ENCODE data around the gene ART4.

The ART4 gene

GRCh38 chr12:14844401-14844800 is 1.1 kb upstream of the ART4 start:
- DNase-seq (ENCODE audit: low read depth in 1 of 2, low spot score in 1 of 2), result no peak
- TF ChIP-seq REST (IDR thresholded peaks at IDR 0.05; ENCODE audit: insufficient replicate concordance, low read depth), result no peak
- no peak overlapping the region for H3K4me3 ChIP-seq (replicated peaks; ENCODE audit: insufficient read depth, low read length)
- H3K27ac ChIP-seq (replicated peaks), result no peak overlapping the region
- no peaks in the 10 kb centered on the region for H3K27me3 ChIP-seq (ENCODE audit: insufficient read depth, poor library complexity, severe bottlenecking)

GRCh38 chr12:14842315-14842714 is 1.0 kb downstream of the ART4 start:
- Histone ChIP-seq H3K27ac (replicated peaks) (no peak overlapping the region), H3K4me3 (replicated peaks; ENCODE audit: insufficient read depth, low read length) (no peak overlapping the region), H3K27me3 (ENCODE audit: insufficient read depth, poor library complexity, severe bottlenecking) (no peaks in the 10 kb centered on the region)
- no peak for TF ChIP-seq POLR2AphosphoS5 (IDR thresholded peaks at IDR 0.05; ENCODE audit: low read depth)
- TF ChIP-seq CTCF (IDR thresholded peaks at IDR 0.05; ENCODE audit: insufficient read depth, low read length), result no peak
- TF ChIP-seq REST (IDR thresholded peaks at IDR 0.05; ENCODE audit: insufficient replicate concordance, low read depth), result no peak
- no peak for DNase-seq (ENCODE audit: low read depth in 1 of 2, low spot score in 1 of 2)

- no peak for TF ChIP-seq REST (IDR thresholded peaks at IDR 0.05; ENCODE audit: insufficient replicate concordance, low read depth)
- no peak for TF ChIP-seq POLR2AphosphoS5 (IDR thresholded peaks at IDR 0.05; ENCODE audit: low read depth)
- no peak for TF ChIP-seq SPI1 (IDR thresholded peaks at IDR 0.05; ENCODE audit: borderline replicate concordance, low read depth)
- TF ChIP-seq GABPA (IDR thresholded peaks at IDR 0.05; ENCODE audit: low read depth), result no peak
- no peak for TF ChIP-seq CTCF (IDR thresholded peaks at IDR 0.05; ENCODE audit: insufficient read depth, low read length)
- H3K4me3 ChIP-seq (replicated peaks; ENCODE audit: insufficient read depth, low read length), result no peak overlapping the region
- no peak overlapping the region for H3K27ac ChIP-seq (replicated peaks)
- DNase-seq (ENCODE audit: low read depth in 1 of 2, low spot score in 1 of 2), result no peak
- no peaks in the 10 kb centered on the region for H3K27me3 ChIP-seq (ENCODE audit: insufficient read depth, poor library complexity, severe bottlenecking)
These were observed 1.6 kb downstream of the ART4 start for GRCh38 chr12:14841761-14842160.

- TF ChIP-seq CTCF (IDR thresholded peaks at IDR 0.05; ENCODE audit: insufficient read depth, low read length), result no peak
- no peak for TF ChIP-seq SPI1 (IDR thresholded peaks at IDR 0.05; ENCODE audit: borderline replicate concordance, low read depth)
- TF ChIP-seq POLR2AphosphoS5 (IDR thresholded peaks at IDR 0.05; ENCODE audit: low read depth), result no peak
- TF ChIP-seq REST (IDR thresholded peaks at IDR 0.05; ENCODE audit: insufficient replicate concordance, low read depth), result no peak
- TF ChIP-seq GABPA (IDR thresholded peaks at IDR 0.05; ENCODE audit: low read depth), result no peak
- H3K27me3 ChIP-seq (ENCODE audit: insufficient read depth, poor library complexity, severe bottlenecking), result no peaks in the 10 kb centered on the region
- H3K27ac ChIP-seq (replicated peaks), result no peak overlapping the region
- no peak for DNase-seq (ENCODE audit: low read depth in 1 of 2, low spot score in 1 of 2)
- no peak overlapping the region for H3K4me3 ChIP-seq (replicated peaks; ENCODE audit: insufficient read depth, low read length)
These were observed 2.7 kb downstream of the ART4 start for GRCh38 chr12:14840616-14841015.
